ENCODE data around the gene PATL2.
"Not testable (repeated sequence)": the region's sequence is repeated elsewhere in the genome, so short reads cannot be mapped to it uniquely, and the experiment has no call there.

The PATL2 gene

DNA sequence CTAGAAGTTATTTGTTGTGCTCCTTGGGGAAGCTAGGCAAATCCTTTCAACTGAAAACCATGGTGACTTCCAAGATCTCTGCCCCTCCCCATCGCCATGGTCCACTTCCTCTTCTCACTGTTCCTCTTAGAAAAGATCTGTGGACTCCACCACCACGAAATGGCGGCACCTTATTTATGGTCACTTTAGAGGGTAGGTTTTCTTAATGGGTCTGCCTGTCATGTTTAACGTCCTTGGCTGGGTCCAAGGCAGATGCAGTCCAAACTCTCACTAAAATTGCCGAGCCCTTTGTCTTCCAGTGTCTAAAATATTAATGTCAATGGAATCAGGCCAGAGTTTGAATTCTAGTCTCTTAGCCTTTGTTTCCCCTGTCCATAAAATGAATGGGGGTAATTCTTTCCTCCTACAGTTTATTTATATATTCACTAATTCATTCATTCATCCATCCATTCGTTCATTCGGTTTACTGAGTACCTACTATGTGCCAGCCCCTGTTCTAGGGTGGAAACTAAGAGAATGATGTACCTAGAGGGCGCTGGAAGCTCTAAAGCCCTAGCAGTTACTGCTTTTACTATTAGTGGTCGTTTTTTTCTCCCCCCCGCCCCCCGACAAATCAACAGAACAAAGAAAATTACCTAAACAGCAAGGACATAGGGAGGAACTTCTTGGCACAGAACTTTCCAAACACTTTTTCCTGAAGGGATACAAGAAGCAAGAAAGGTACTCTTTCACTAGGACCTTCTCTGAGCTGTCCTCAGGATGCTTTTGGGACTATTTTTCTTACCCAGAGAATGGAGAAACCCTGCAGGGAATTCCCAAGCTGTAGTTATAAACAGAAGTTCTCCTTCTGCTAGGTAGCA is 657 bp downstream of the PATL2 start:
- Histone ChIP-seq H3K4me3 (peak overlapping the region; percentile 94), H3K27ac (peak overlapping the region; percentile 96 to 99)
- DNase-seq (ENCODE audit: low spot score), result no peak
- TF ChIP-seq, protein P1, sequence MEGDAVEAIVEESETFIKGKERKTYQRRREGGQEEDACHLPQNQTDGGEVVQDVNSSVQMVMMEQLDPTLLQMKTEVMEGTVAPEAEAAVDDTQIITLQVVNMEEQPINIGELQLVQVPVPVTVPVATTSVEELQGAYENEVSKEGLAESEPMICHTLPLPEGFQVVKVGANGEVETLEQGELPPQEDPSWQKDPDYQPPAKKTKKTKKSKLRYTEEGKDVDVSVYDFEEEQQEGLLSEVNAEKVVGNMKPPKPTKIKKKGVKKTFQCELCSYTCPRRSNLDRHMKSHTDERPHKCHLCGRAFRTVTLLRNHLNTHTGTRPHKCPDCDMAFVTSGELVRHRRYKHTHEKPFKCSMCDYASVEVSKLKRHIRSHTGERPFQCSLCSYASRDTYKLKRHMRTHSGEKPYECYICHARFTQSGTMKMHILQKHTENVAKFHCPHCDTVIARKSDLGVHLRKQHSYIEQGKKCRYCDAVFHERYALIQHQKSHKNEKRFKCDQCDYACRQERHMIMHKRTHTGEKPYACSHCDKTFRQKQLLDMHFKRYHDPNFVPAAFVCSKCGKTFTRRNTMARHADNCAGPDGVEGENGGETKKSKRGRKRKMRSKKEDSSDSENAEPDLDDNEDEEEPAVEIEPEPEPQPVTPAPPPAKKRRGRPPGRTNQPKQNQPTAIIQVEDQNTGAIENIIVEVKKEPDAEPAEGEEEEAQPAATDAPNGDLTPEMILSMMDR (IDR thresholded peaks at IDR 0.05), result no peak

DNA sequence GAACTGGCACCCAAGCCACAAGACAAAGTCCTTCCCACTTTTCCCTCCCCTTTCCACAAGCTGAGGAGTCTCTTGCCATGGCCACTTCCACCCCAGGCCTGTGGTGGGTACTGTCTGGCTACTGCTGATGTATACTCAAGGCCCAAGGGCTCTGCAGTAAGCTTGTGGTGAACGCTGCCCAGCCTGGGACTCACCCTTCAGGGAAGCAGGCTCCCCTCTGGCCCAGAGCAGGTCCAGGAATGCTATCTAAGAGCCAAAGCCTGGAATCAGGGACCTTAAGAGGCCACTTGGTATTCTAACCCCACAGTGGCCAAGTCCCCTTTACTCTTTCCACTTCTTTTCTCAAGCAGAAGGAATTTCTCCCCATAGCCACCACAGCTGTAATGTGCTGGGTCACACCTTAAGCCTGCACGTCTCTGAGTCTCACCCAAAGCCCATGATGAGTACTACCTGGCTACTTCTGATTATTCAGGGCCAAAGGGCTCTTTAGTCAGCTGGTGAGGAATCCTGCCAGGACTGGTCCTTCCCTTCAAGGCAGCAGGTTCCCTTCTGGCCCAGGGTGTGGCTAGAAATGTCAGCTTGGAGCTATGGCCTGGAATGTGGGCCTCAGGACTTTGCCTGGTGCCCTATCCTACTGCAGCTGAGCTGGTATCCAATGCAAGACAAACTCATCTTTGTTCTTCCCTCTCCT is 4.0 kb downstream of the PATL2 start:
- Histone ChIP-seq H3K27ac (no peak overlapping the region), H3K4me3 (no peak overlapping the region)
- TF ChIP-seq, protein P1 (IDR thresholded peaks at IDR 0.05), result no peak
- no peak for DNase-seq (ENCODE audit: low spot score)

DNA sequence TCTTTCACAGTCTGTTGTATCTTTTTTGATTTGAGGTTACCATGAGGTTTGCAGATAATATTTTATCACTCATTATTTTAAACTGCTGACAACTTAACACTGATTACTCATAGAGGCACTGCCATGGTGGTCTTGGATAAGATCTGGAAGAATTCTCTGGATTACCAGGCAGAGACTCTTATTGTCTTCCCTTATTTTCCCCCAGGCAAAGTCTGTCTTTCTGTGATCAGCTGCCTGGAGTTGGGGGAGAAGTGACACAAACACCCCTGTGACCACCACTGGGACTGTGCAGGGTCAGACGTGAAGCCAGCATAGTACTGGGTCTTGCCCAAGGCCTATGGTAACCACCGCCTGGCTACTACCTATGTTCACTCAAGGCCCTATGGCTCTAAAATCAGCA is 4.7 kb downstream of the PATL2 start:
- DNase-seq (ENCODE audit: low spot score), result no peak
- Histone ChIP-seq H3K27ac (no peak overlapping the region), H3K4me3 (no peak overlapping the region)
- TF ChIP-seq, protein P1 (IDR thresholded peaks at IDR 0.05), result no peak

DNA sequence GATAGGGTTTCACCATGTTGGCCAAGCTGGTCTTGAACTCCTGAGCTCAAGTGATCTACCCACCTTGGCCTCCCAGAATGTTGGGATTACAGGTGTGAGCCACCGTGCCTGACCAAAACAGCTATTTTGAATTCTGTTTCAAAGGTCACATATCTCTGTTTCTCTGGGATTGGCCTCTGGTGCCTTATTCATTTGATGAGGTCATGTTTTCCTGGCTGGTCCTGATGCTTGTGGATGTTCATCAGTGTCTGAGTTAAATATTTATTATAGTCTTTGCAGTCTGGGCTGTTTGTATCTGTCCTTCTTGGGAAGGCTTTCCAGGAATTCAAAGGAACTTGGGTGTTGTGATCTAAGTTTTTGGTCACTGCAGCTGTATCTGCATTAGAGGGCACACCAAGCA is 5.1 kb downstream of the PATL2 start:
- no peak overlapping the region for H3K27ac ChIP-seq
- TF ChIP-seq, protein P1 (IDR thresholded peaks at IDR 0.05), result no peak
- H3K4me3 ChIP-seq, result no peak overlapping the region
- DNase-seq (ENCODE audit: low spot score), result no peak

DNA sequence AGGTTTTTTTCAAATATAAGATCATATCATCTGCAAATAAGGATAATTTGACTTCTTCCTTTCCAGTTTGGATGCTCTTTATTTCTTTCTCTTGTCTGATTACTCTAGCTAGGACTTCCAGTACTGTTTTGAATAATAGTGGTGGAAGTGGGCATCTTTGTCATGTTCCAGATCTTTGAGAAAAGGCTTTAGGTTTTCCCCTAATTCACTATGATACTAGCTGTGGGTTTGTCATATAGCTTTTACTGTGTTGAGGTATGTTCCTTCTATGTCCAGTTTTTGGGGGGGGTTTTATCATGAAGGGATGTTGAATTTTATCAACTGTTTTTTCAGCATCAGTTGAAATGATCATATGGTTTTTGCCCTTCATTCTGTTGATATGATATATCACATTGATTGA is 10.4 kb downstream of the PATL2 start:
- not testable (repeated sequence) for H3K27ac ChIP-seq; DNase-seq (ENCODE audit: low spot score); H3K4me3 ChIP-seq

DNA sequence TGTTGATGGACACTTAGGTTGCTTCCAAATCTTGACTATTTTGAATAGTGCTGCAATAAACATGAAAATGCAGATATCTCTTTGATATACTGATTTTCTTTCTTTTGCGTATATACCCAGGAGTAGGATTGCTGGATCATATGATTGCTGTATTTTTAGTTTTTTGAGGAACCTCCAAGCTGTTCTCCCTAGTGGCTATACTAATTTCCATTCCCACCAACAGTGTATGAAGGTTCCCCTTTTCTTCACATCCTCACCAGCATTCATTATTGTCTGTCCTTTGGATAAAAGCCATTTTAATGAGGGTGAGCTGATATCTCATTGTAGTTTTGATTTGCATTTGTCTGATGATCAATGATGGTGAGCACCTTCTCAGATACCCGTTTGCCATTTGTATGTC is 12.5 kb downstream of the PATL2 start:
- DNase-seq (ENCODE audit: low spot score), result no peak
- Histone ChIP-seq H3K27ac (no peak overlapping the region), H3K4me3 (no peak overlapping the region)
- TF ChIP-seq, protein P1 (IDR thresholded peaks at IDR 0.05), result no peak

DNA sequence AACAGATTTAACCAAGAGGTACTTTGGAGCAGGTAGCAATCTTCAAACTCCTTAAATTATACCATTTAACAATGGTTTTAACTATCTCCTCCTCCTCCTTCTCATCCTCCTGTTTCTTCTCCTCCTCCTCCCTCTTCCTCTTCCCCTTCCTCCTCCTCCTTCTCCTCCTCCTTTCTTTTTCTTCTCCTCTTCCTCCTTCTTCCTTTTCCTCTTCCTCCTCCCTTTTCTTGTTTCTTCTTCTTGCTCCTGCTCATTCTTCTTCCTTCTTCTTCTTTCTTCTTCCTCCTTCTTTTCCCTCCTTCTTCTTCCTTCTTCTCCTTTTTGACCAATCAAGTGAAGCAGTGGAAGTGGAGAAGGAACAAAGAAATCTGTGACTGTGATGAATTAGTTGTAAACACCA is 14.1 kb downstream of the PATL2 start:
- H3K27ac ChIP-seq, result no peak overlapping the region
- no peak for DNase-seq (ENCODE audit: low spot score)
- H3K4me3 ChIP-seq, result no peak overlapping the region
- TF ChIP-seq, protein P1 (IDR thresholded peaks at IDR 0.05), result no peak

Measured in coronary artery (tissue), 2 donors.